Right ventricle myocardium inferior (tissue), 1 donor: Measurements from ENCODE around the gene SH2D3C. TPM values are rescaled to one million over a fixed set of nuclear protein-coding genes. Genes with fewer than 3 reads are reported as not detected.
A peak's percentile ranks its signal among the peaks of the same experiment; 100 is the strongest.
"Not testable (repeated sequence)": the region's sequence is repeated elsewhere in the genome, so short reads cannot be mapped to it uniquely, and the experiment has no call there.

Source experiments
- ATAC-seq: fragments of 200-7000 bp; cut with Tn5 transposase; one replicate; pipeline ENCODE4 v1.9.1; 2020; ENCODE audit warnings: mild to moderate bottlenecking, moderate library complexity
- DNase-seq: peaks from one replicate; pipeline ENCODE4 v3.0.0; 2021; ENCODE audit errors: missing footprints
- intact Hi-C: fragments of 100-400 bp; cut with DNase I; formaldehyde crosslinking; loops from one replicate; pipeline ENCODE4 v1.11.0; 2022
- total RNA-seq: library from RNA; stranded (reverse); fragmentation: NEBNext Ultra II Directional; extraction: Animal tissue kit (Norgen Biotek cat#: 25700); gene quantifications from one replicate; pipeline ENCODE4 v1.2.1, GENCODE V29; 2021
- donor health status: DM: no; HTN: yes; CAD: no; lungs with severe emphysema.

Gene SH2D3C
- total RNA-seq, 1 donor from 2014 or later = 21.3 TPM

- ATAC-seq (no peak), DNase-seq (no peak)
- intact Hi-C loops = no loop called here
Measured at GRCh38 chr9:127771570-127772189, 6.8 kb downstream of the SH2D3C start.

- intact Hi-C loops = no loop called here
- DNase-seq (peak; percentile 100), ATAC-seq (peak; percentile 98)
Measured at GRCh38 chr9:127770905-127771569, 7.4 kb downstream of the SH2D3C start.

DNA sequence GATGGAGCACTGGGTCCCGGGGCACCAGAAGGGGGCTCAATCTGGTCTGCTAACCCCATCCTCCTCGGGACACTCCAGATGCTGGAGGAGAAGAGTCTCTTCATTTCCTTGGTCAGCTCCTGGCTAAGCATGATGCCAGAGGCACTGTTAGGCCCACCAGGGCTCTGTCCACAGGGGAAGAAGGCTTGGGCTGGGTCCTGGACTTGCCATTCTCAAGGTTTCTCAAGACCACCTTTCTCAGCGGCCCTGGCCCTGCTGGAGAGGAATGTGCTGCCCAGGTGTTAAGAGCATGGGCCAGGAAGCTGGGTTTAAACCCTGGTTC lies 7.9 kb downstream of the SH2D3C start:
- ATAC-seq (no peak), DNase-seq (no peak)
- intact Hi-C loops = no loop called here

DNA sequence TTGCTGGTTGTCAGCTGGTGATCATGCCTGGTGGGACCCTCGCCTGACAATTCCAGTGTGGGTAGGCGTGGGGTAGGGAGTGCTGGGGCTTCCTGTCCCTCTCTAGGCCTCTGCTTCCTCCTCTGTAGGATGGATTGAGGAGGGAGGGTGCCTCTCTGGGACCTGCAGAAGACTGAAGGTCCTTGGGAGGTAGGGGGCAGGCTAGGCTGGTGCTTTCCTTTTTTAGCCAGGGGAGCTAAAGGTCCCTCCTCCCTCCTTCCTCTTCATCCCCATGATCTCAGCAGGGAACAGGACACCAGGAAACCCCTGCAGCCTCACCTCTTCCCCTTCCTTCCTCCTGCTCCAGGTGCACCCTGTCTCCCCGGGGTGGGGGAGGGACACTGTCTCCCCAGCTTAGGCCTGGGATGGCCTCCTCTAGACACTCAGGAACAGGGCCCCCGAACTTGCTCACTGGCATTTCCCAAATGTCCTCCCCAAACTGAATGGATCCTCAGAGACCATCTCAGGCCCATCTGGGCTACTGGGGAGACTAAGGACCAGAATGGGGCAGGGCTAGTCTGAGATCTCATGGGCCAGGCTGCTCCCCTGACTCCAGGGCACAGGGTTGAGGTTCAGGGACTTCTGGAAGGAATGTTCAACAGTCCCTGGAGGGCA lies 8.4 kb downstream of the SH2D3C start:
- no peak for ATAC-seq
- intact Hi-C loops = no loop called here
- DNase-seq = no peak

DNA sequence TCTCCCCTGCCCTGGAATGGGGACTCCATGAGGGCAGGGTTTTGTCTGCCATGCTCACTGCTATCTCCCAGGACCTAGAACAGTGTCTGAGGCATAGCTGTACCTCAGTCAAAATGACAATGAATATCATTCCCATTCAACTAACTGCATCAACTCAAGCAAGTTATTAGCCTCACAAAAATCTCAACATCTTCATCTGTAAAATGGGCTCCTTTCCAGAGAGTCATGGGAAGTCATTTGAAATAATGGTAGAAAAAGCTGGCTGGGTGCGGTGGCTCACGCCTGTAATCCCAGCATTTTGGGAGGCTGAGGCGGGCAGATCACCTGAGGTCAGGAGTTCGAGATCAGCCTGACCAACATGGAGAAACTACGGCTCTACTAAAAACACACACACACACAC lies 9.4 kb downstream of the SH2D3C start:
- intact Hi-C loops = no loop called here
- DNase-seq (no peak), ATAC-seq (no peak)

DNA sequence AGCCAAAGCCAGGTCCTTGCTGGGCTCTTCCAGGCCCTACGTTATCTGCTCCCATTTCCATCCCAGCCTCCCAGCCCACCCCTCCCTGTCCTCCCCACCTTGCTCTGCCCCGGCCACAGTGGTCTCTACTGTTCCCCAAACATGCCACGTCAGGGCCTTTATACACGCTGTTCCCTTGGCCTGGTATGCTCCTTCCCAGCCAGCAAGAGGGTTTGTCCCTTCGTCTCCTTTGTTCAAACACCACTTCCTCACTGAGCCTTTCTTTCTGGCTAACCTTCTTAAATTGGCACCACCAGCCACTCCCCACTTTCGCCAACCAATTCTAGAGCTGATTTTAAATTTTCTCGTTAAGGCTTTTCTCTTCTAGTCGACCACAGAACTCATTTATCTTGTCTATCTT lies 9.8 kb downstream of the SH2D3C start:
- no peak for ATAC-seq
- intact Hi-C loops = no loop called here
- no peak for DNase-seq

- DNase-seq (no peak), ATAC-seq (no peak)
- intact Hi-C loops = no loop called here
Measured at GRCh38 chr9:127767909-127768331, 10.5 kb downstream of the SH2D3C start.

DNA sequence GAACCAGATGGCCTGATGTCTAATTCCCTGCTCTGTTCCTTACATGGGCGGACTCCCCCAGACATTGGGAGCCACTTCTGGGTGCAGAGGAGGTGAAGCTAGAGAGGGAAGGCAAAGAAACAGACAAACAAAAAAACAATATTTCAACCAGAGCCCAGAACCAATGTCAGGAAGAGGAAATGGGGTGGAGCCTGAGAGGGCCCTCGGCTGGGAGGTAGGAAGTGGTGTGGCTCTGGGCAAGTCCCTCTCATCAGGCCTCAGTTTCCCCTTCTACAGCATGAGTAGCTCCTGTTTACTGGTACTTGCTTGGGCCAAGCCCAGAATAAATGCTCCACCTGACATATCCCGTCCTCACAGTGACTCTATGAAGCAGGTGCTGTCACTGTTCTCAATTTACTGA lies 11.1 kb downstream of the SH2D3C start:
- DNase-seq = no peak
- intact Hi-C loops = no loop called here
- ATAC-seq = no peak

DNA sequence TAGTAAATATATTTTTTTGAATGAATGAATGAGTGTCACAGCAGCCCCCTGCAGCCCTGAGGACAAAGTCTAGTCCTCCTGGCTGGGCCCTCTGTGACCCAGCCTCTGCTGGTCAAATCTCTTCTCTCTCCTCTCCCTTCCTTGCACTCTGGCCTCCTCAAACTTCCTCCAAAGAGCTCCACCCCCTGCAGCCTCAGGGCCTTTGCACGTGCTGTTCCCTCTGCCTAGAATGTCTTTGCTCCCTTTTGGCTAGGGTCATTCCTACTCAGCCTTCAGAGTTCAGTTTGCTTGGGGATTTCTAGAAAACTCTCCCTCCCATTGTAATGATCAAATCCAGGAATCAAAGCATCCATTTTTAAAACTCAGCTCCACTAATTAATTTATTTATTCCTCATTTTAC lies 13.0 kb downstream of the SH2D3C start:
- intact Hi-C loops = no loop called here
- no peak for DNase-seq
- no peak for ATAC-seq

DNA sequence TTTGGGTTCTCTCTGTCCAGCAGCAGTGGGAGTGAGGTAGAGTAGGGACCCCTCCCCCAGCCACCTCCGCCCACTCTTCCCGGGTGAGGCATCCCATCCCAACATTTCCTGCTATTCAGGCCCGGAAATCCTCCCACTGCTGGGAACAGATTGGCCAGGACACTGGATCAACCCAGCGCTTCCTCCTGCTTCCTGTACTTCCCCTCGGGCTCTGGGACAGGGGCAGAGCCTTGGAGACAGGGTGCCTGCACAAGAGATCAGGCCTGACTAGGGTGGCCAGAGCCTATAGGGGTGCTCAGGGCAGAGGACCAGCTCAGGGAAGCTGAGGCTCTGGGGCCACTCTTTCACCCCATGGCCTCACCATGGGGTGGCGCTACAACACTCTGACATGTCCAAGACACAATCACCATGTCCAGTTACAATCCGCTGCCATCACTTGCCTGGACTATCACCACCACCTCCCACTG lies 14.5 kb downstream of the SH2D3C start:
- DNase-seq (peak; percentile 83), ATAC-seq (peak; percentile 66)
- intact Hi-C loops = loop anchor here (5.0 kb wide), 1 partner anchor 93 kb away; no protein-coding TSS in a partner anchor

- intact Hi-C loops = loop anchor here (5.0 kb wide), 1 partner anchor 95 kb away; no protein-coding TSS in a partner anchor
- ATAC-seq (peak; percentile 52), DNase-seq (peak; percentile 82)
Measured at GRCh38 chr9:127762111-127762676, 16.3 kb downstream of the SH2D3C start.

GRCh38 chr9:127761491-127761956 lies 16.9 kb downstream of the SH2D3C start:
- DNase-seq = no peak
- no peak for ATAC-seq
- intact Hi-C loops = loop anchor here (5.0 kb wide), 1 partner anchor 96 kb away; no protein-coding TSS in a partner anchor

DNA sequence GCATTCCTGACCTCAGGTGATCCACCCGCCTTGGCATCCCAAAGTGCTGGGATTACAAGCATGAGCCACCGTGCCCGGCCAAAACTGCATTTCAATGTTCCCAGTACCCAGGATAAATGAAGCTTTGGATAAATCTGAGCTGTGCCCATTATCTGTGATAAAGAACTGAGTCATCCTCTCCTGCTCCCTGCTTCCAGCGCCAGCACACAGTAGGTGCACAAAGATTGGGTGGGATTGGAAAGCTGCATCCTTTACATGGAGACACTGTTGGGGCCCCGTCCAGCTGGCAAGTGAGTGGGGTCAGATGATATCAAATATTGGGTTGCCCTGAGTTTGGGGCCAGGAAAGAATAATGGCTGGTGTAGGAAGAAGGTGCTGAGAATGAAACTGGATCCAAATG lies 17.4 kb downstream of the SH2D3C start:
- intact Hi-C loops = loop anchor here (5.0 kb wide), 1 partner anchor 96 kb away; no protein-coding TSS in a partner anchor
- ATAC-seq = no peak
- no peak for DNase-seq

DNA sequence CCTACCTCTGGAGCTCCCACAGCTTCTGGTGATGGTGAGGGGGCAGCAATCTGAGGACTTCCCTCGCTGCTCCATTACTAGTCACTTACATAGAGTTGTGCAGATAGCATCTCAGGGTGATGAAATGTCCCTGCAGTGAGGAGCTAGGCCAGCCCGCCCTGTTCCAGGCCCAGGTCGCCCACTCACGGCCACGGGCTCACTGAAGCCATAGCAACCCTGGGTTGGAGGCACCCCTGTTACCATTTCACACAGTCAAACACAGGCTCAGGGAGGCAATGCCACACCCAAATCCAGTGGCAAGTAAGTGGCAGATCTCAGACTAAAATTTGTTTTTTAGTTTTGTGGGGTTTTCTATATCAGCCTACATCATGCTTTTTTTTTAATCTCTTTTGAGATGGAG lies 19.6 kb downstream of the SH2D3C start:
- ATAC-seq = no peak
- intact Hi-C loops = no loop called here
- DNase-seq = no peak

GRCh38 chr9:127756776-127757175 lies 21.7 kb downstream of the SH2D3C start:
- ATAC-seq, DNase-seq, intact Hi-C loops: not testable (repeated sequence)

- intact Hi-C loops = no loop called here
- DNase-seq (no peak), ATAC-seq (no peak)
Measured at GRCh38 chr9:127756233-127756632, 22.2 kb downstream of the SH2D3C start.

DNA sequence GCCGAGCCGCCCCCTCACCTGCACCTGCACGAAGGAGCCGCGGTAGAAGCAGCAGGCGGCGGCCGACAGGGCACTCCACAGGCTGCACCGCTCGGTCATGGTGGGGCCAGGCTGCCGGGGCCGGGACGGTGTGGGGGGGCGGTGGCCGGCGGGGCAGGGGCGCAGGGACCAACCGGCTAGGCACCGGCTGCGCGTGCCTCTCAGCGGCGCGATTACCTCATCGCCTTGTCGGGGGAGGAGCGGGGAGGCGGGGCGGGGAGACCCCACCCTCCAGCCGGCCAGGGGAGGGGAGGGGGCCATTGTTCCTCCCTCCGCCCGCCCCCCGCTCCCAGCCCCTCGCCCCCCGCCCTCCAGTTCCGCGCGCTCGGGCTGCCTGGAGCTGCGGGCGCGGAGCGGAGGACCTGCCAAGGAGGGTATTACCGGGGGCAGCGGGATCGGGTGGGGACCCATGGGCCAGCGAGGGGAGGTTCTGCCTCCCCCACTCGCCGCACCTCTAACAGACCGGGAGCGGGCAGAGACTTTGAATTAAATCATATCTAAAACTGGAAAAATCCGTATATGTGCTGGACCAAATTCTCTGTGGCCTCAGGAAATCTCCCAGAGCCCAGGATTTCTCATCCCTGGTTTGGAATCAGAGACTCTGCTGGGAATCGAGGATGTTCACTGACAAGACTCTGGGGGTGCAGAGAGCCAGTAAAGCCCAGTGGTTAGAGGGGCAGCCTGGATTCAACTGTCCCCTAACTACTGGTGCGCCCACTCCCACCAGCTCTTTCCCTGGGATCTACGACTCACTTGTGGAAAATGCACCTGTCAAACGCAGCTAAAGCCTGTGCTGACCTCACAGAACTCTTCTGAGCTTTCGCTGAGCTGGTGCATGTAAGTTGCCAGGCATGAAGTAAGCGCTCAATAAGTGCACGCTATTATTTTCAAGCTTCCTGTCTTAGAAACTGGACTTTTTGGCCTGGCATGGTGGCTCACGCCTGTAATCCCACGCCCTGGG lies 23.1 kb downstream of the SH2D3C start:
- intact Hi-C loops = no loop called here
- no peak for ATAC-seq
- DNase-seq = no peak
